B cell (primary cell): Measurements from ENCODE around the gene OOSP1. TPM values are rescaled to one million over a fixed set of nuclear protein-coding genes. Genes with fewer than 3 reads are reported as not detected.

Experiments
- ATAC-seq: fragments of 200-7000 bp; cut with Tn5 transposase; one replicate; pipeline ENCODE4 v1.10.0; 2021; ENCODE audit warnings: low read depth, mild to moderate bottlenecking, moderate number of reproducible peaks, moderate library complexity
- CTCF ChIA-PET: fragments of 350-600 bp; sonication (Branson Sonifier 250); formaldehyde crosslinking; loops from one replicate; lab custom pipeline; 2021; ENCODE audit warnings: antibody characterized with exemption, inconsistent platforms; lab: Charles Lee
- POLR2A ChIA-PET: fragments of 350-600 bp; sonication (Branson Sonifier 250); formaldehyde crosslinking; loops from one replicate; lab custom pipeline; 2021; ENCODE audit warnings: antibody characterized with exemption; lab: Charles Lee
- DNase-seq: peaks from one replicate; pipeline ENCODE4 v3.0.0; 2013
- H2AFZ ChIP-seq: 2 replicates; pipeline ENCODE4 v1.6.1; 2012; ENCODE audit warnings: mild to moderate bottlenecking, low read depth, low read length; ENCODE audit not compliant: insufficient read depth, poor library complexity, severe bottlenecking
- H3K27ac ChIP-seq, 2 donors: 1 replicate in 1 of 2; 2 replicates in 1 of 2; pipeline ENCODE4 v1.5.1; 2012 to 2013; ENCODE audit warnings: low read length in 2 of 2, mild to moderate bottlenecking in 2 of 2, moderate library complexity in 1 of 2
- H3K27me3 ChIP-seq, 4 experiments: fragments of 200-600 bp in 1 of 4; sonication (generic) in 1 of 4; replicated peaks in 1 of 4; 1 replicate in 2 of 4; 2 replicates in 2 of 4; pipeline versions ENCODE4 v1.6.1 to v1.7.0; 2013 to 2016; ENCODE audit warnings: low read length in 3 of 4, mild to moderate bottlenecking in 2 of 4, mixed read lengths in 1 of 4, moderate library complexity in 1 of 4; ENCODE audit not compliant: insufficient read depth in 4 of 4, control insufficient read depth in 3 of 4; ENCODE audit errors: control extremely low read depth in 1 of 4
- H3K36me3 ChIP-seq, 2 experiments: replicated peaks in 1 of 2; 1 replicate in 1 of 2; 2 replicates in 1 of 2; pipeline versions ENCODE4 v1.6.1 to v1.7.1; 2013; ENCODE audit warnings: low read length in 1 of 2; ENCODE audit not compliant: insufficient read depth in 2 of 2, control insufficient read depth in 1 of 2; ENCODE audit errors: control extremely low read depth in 1 of 2, extremely low read depth in 1 of 2
- H3K4me1 ChIP-seq, 2 donors: fragments of 200-600 bp in 1 of 2; sonication (generic) in 1 of 2; 1 replicate in 1 of 2; 2 replicates in 1 of 2; pipeline versions ENCODE4 v1.5.1 to v1.6.1; 2013 to 2017; ENCODE audit warnings: low read length in 2 of 2; ENCODE audit not compliant: control insufficient read depth in 2 of 2, insufficient read depth in 2 of 2
- H3K4me2 ChIP-seq: replicated peaks from 2 replicates; pipeline ENCODE3; 2012; ENCODE audit warnings: mild to moderate bottlenecking, low read depth, low read length; ENCODE audit not compliant: poor library complexity, severe bottlenecking
- H3K4me3 ChIP-seq, 5 experiments: fragments of 200-600 bp in 1 of 5; sonication (generic) in 1 of 5; 1 replicate in 3 of 5; 2 replicates in 2 of 5; pipeline versions ENCODE4 v1.5.1 to v1.7.0; 2011 to 2016; ENCODE audit warnings: low read length in 4 of 5, mild to moderate bottlenecking in 4 of 5, low read depth in 2 of 5, control low read depth in 1 of 5, moderate library complexity in 1 of 5; ENCODE audit not compliant: insufficient read depth in 1 of 5; ENCODE audit errors: control extremely low read depth in 1 of 5, extremely low read depth in 1 of 5
- H3K79me2 ChIP-seq: fragments of 200-600 bp; sonication (generic); one replicate; pipeline ENCODE4 v1.6.0; 2016; ENCODE audit warnings: low read length; ENCODE audit not compliant: control insufficient read depth, insufficient read depth
- H3K9ac ChIP-seq: fragments of 200-600 bp; sonication (generic); 2 replicates; pipeline ENCODE4 v1.6.1; 2017; ENCODE audit warnings: mild to moderate bottlenecking, low read length, moderate library complexity
- H3K9me3 ChIP-seq, 3 donors: one replicate each; pipeline versions ENCODE4 v1.6.1 to v1.7.1; 2013; ENCODE audit warnings: low read length in 2 of 3; ENCODE audit not compliant: control insufficient read depth in 2 of 3, insufficient read depth in 1 of 3; ENCODE audit errors: control extremely low read depth in 1 of 3
- H4K20me1 ChIP-seq: 2 replicates; pipeline ENCODE4 v1.6.0; 2012; ENCODE audit warnings: mild to moderate bottlenecking, low read length; ENCODE audit not compliant: insufficient read depth, control insufficient read depth, poor library complexity, severe bottlenecking
- H3K27ac Mint-ChIP-seq: one replicate; pipeline ENCODE4 v1.8.0; 2021; ENCODE audit warnings: mixed read lengths
- H3K27me3 Mint-ChIP-seq: one replicate; pipeline ENCODE4 v1.8.0; 2021; ENCODE audit warnings: mixed read lengths
- H3K4me1 Mint-ChIP-seq: one replicate; pipeline ENCODE4 v1.8.0; 2021; ENCODE audit warnings: mixed read lengths
- H3K4me3 Mint-ChIP-seq: one replicate; pipeline ENCODE4 v1.8.0; 2021; ENCODE audit warnings: mixed read lengths
- H3K9me3 Mint-ChIP-seq: one replicate; pipeline ENCODE4 v1.8.0; 2022; ENCODE audit warnings: mixed read lengths; ENCODE audit not compliant: insufficient read depth
- EZH2 ChIP-seq: IDR thresholded peaks from 2 replicates; pipeline ENCODE4 v1.6.1; 2012; ENCODE audit warnings: borderline replicate concordance, low read depth, mild to moderate bottlenecking, moderate library complexity, low read length; ENCODE audit not compliant: insufficient read depth, poor library complexity, severe bottlenecking
- WGBS: methylation state at CpG from one replicate; pipeline ENCODE4 v1.1.5; 2013; ENCODE audit warnings: missing lambda C conversion rate; ENCODE audit not compliant: insufficient coverage; 5-methylcytosine and 5-hydroxymethylcytosine counted together
- intact Hi-C: fragments of 100-400 bp; cut with micrococcal nuclease; formaldehyde crosslinking; loops from one replicate; pipeline ENCODE4 v1.10.0; 2022
- polyA plus RNA-seq: library from polyadenylated mRNA; depleted of rRNA; stranded (reverse); fragments of >200 nt; gene quantifications from 2 replicates; pipeline ENCODE4 v1.2.3, GENCODE V29; 2012
- total RNA-seq, 2 donors: library from RNA; stranded (reverse); fragments of 120-200 nt in 1 of 2; gene quantifications; 1 replicate in 1 of 2; 2 replicates in 1 of 2; pipeline versions ENCODE4 v1.2.3 to v1.2.4, GENCODE V29; 2013 to 2022
- TF ChIP-seq, protein P1 (sequence below): fragments of 200-600 bp; IDR thresholded peaks from one replicate; pipeline ENCODE4 v1.8.0; 2022; ENCODE audit warnings: antibody characterized with exemption, mild to moderate bottlenecking

The OOSP1 gene
- total and polyA plus RNA-seq, 2 donors (not counting 1 experiment from before 2014, with no cell fraction given): not detected

DNA sequence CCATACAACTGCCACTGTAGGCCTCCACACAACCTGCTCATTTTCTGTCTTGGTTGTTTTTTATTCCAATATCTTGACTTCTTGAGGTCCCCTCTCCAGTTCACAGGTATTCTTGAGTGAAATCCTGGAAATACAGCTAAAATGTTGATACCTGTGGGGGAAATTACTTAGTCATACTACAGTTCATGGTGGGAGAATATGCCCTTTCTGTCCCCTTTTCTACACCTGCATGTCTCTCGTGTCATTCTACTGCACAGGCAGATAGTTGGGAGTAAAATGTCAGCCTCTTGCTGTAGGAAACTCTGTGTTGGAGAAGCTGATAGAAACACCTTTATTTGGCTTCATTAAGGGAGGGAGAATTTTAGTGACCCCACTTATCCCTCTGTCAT lies 30.2 kb downstream of the OOSP1 start:
- Mint-ChIP-seq H3K4me3 (no peak overlapping the region), H3K27me3 (peaks cover 26% of the 10 kb centered on the region), H3K4me1 (no peaks in the 10 kb centered on the region), H3K27ac (no peak overlapping the region), H3K9me3 (no peaks in the 10 kb centered on the region)
- no peaks in the 10 kb centered on the region for H3K4me1 ChIP-seq
- ATAC-seq (no peak), DNase-seq (no peak)
- H3K4me3 ChIP-seq: no peak overlapping the region
- no peaks in the 10 kb centered on the region for H3K27me3 ChIP-seq
- no peak overlapping the region for H3K9ac ChIP-seq
- no peak overlapping the region for H3K27ac ChIP-seq
- intact Hi-C loops: no loop called here
- no peak for TF ChIP-seq EZH2
- TF ChIP-seq, protein P1, sequence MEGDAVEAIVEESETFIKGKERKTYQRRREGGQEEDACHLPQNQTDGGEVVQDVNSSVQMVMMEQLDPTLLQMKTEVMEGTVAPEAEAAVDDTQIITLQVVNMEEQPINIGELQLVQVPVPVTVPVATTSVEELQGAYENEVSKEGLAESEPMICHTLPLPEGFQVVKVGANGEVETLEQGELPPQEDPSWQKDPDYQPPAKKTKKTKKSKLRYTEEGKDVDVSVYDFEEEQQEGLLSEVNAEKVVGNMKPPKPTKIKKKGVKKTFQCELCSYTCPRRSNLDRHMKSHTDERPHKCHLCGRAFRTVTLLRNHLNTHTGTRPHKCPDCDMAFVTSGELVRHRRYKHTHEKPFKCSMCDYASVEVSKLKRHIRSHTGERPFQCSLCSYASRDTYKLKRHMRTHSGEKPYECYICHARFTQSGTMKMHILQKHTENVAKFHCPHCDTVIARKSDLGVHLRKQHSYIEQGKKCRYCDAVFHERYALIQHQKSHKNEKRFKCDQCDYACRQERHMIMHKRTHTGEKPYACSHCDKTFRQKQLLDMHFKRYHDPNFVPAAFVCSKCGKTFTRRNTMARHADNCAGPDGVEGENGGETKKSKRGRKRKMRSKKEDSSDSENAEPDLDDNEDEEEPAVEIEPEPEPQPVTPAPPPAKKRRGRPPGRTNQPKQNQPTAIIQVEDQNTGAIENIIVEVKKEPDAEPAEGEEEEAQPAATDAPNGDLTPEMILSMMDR: no peak
- WGBS: no CpG with 5 or more reads among the region's 1 CpG
- H3K4me2 ChIP-seq: no peak overlapping the region
- no peaks in the 10 kb centered on the region for H3K79me2 ChIP-seq
- H4K20me1 ChIP-seq: no peaks in the 10 kb centered on the region
- no peak overlapping the region for H2AFZ ChIP-seq
- no peaks in the 10 kb centered on the region for H3K9me3 ChIP-seq
- ChIA-PET CTCF (no interaction called here), POLR2A (no interaction called here)
- H3K36me3 ChIP-seq: no peaks in the 10 kb centered on the region

DNA sequence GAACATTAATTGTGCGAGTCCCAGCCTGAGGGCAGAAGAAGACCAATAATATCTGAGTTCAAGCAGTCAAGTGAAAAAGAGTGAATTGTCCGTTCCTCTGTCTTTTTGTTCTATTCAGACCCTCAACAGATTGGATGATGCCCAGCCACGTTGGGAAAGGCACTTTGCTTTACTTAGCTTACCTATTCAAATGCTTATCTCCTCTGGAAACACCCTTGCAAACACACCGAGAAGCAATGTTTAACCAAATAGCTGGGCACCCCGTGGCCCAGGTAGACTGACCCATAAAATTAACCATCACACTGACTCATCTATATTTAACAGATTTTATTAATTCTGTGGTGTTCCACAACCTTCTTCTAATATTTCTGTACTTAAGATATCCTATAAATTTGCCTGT lies 34.9 kb downstream of the OOSP1 start:
- Histone ChIP-seq H3K9me3 (no peaks in the 10 kb centered on the region), H3K36me3 (no peaks in the 10 kb centered on the region), H4K20me1 (no peaks in the 10 kb centered on the region), H3K4me3 (no peak overlapping the region), H3K79me2 (no peaks in the 10 kb centered on the region), H3K27ac (no peak overlapping the region), H3K4me2 (no peak overlapping the region), H3K9ac (no peak overlapping the region), H3K27me3 (no peaks in the 10 kb centered on the region), H2AFZ (no peak overlapping the region), H3K4me1 (no peaks in the 10 kb centered on the region)
- 84% methylated on average over 4 of the region's 5 CpGs for WGBS
- ATAC-seq: no peak
- Mint-ChIP-seq H3K4me3 (no peak overlapping the region), H3K4me1 (no peaks in the 10 kb centered on the region), H3K27me3 (peaks cover 14% of the 10 kb centered on the region), H3K9me3 (no peaks in the 10 kb centered on the region), H3K27ac (no peak overlapping the region)
- DNase-seq: no peak
- TF ChIP-seq EZH2: no peak
- TF ChIP-seq, protein P1: no peak
- CTCF ChIA-PET: no interaction called here
- intact Hi-C loops: no loop called here
- POLR2A ChIA-PET: no interaction called here
